Uterus (tissue), 2 donors: Measurements from ENCODE around the gene AVPR2.

Source experiments
- CTCF ChIP-seq, 4 experiments: fragments of 200-600 bp in 2 of 4; fragments of 450-650 bp in 2 of 4; sonication (generic) in 2 of 4; IDR thresholded peaks; one replicate each; pipeline ENCODE4 v1.5.1; 2016 to 2019; ENCODE audit warnings: antibody characterized with exemption in 4 of 4, mild to moderate bottlenecking in 2 of 4, moderate library complexity in 1 of 4
- POLR2A ChIP-seq, 2 donors: fragments of 450-650 bp; IDR thresholded peaks; one replicate each; pipeline ENCODE4 v1.6.1; 2016; ENCODE audit warnings: antibody characterized with exemption in 2 of 2, mild to moderate bottlenecking in 1 of 2, moderate library complexity in 1 of 2

GRCh38 chrX:153926858-153927671, 22.6 kb downstream of the AVPR2 start:
- TF ChIP-seq CTCF (IDR thresholded peaks at IDR 0.05) (no peak), POLR2A (IDR thresholded peaks at IDR 0.05) (no peak)
